ENCODE measurements around the gene LPCAT3.
"Not testable (repeated sequence)": the region's sequence is repeated elsewhere in the genome, so short reads cannot be mapped to it uniquely, and the experiment has no call there.

DNA sequence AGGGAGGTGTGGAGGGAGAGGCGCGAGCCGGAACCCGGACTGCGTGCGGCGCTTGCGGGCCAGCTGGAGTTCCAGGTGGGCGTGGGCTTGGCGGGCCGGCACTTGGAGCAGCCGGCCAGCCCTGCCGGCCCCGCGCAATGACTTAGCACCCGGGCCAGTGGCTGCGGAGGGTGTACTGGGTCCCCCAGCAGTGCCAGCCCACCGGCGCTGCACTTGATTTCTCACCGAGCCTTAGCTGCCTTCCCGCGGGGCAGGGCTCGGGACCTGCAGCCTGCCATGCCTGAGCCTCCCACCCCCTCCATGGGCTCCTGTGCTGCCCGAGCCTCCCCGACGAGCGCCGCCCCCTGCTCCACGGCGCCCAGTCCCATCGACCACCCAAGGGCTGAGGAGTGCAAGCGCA, 19.1 kb upstream of the LPCAT3 start:
- TF ChIP-seq, protein P1, sequence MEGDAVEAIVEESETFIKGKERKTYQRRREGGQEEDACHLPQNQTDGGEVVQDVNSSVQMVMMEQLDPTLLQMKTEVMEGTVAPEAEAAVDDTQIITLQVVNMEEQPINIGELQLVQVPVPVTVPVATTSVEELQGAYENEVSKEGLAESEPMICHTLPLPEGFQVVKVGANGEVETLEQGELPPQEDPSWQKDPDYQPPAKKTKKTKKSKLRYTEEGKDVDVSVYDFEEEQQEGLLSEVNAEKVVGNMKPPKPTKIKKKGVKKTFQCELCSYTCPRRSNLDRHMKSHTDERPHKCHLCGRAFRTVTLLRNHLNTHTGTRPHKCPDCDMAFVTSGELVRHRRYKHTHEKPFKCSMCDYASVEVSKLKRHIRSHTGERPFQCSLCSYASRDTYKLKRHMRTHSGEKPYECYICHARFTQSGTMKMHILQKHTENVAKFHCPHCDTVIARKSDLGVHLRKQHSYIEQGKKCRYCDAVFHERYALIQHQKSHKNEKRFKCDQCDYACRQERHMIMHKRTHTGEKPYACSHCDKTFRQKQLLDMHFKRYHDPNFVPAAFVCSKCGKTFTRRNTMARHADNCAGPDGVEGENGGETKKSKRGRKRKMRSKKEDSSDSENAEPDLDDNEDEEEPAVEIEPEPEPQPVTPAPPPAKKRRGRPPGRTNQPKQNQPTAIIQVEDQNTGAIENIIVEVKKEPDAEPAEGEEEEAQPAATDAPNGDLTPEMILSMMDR (conservative IDR thresholded peaks at IDR 0.05; ENCODE audit: low read depth, low read length): not testable (repeated sequence)
- not testable (repeated sequence) for TF ChIP-seq EZH2 (IDR thresholded peaks at IDR 0.05; ENCODE audit: borderline replicate concordance, low read depth, low read length, poor library complexity, severe bottlenecking)
